ENCODE data around the gene CADM2. TPM values are rescaled to one million over a fixed set of nuclear protein-coding genes. Genes with fewer than 3 reads are reported as not detected.

CADM2 gene
- total RNA-seq, 1 experiment from 2014 or later, result 0.47 TPM

GRCh38 chr3:85313380-85313779 is 354.6 kb downstream of the CADM2 start:
- Histone ChIP-seq H3K9ac (ENCODE audit: low read length) (no peak overlapping the region), H2AFZ (ENCODE audit: low read length) (no peak overlapping the region), H3K79me2 (ENCODE audit: low read length) (no peaks in the 10 kb centered on the region), H3K9me3 (ENCODE audit: low read length) (no peaks in the 10 kb centered on the region), H3F3A (ENCODE audit: low read length, unreplicated experiment) (no peaks in the 10 kb centered on the region), H3K4me3 (ENCODE audit: low read length) (no peak overlapping the region), H3K9me2 (replicated peaks; ENCODE audit: low read length) (no peaks in the 10 kb centered on the region), H3K4me2 (ENCODE audit: low read length) (no peak overlapping the region), H3K27ac (ENCODE audit: low read length) (no peak overlapping the region), H3K27me3 (ENCODE audit: low read length) (no peaks in the 10 kb centered on the region), H3K36me3 (ENCODE audit: low read depth, low read length) (no peaks in the 10 kb centered on the region), H3K4me1 (ENCODE audit: insufficient read depth, low read length) (no peaks in the 10 kb centered on the region), H4K20me1 (ENCODE audit: low read length) (no peaks in the 10 kb centered on the region)
- DNase-seq (no peak), ATAC-seq (no peak)
- CTCF ChIA-PET, result no interaction called here
- TF ChIP-seq EZH2phosphoT487 (IDR thresholded peaks at IDR 0.05; ENCODE audit: borderline replicate concordance, low read length) (no peak), CTCF (conservative IDR thresholded peaks at IDR 0.05; ENCODE audit: low read depth, low read length) (no peak)
- intact Hi-C loops (cut with micrococcal nuclease), result no loop called here
- BruUV-seq (replicated peaks), result no TSS peak
- POLR2A ChIA-PET (ENCODE audit: unreplicated experiment), result no interaction called here

GRCh38 chr3:85316252-85316651 is 357.5 kb downstream of the CADM2 start:
- Histone ChIP-seq H3K4me3 (ENCODE audit: low read length) (no peak overlapping the region), H4K20me1 (ENCODE audit: low read length) (no peaks in the 10 kb centered on the region), H2AFZ (ENCODE audit: low read length) (no peak overlapping the region), H3K4me2 (ENCODE audit: low read length) (no peak overlapping the region), H3K9me2 (replicated peaks; ENCODE audit: low read length) (no peaks in the 10 kb centered on the region), H3K4me1 (ENCODE audit: insufficient read depth, low read length) (no peaks in the 10 kb centered on the region), H3K9ac (ENCODE audit: low read length) (no peak overlapping the region), H3K79me2 (ENCODE audit: low read length) (no peaks in the 10 kb centered on the region), H3K36me3 (ENCODE audit: low read depth, low read length) (no peaks in the 10 kb centered on the region), H3K27ac (ENCODE audit: low read length) (no peak overlapping the region), H3F3A (ENCODE audit: low read length, unreplicated experiment) (no peaks in the 10 kb centered on the region), H3K9me3 (ENCODE audit: low read length) (no peaks in the 10 kb centered on the region), H3K27me3 (ENCODE audit: low read length) (no peaks in the 10 kb centered on the region)
- no peak for TF ChIP-seq EZH2phosphoT487 (IDR thresholded peaks at IDR 0.05; ENCODE audit: borderline replicate concordance, low read length)
- no peak for TF ChIP-seq CTCF (conservative IDR thresholded peaks at IDR 0.05; ENCODE audit: low read depth, low read length)
- no peak for TF ChIP-seq EZH2 (IDR thresholded peaks at IDR 0.05; ENCODE audit: low read length, unreplicated experiment)
- ChIA-PET POLR2A (ENCODE audit: unreplicated experiment) (no interaction called here), CTCF (no interaction called here)
- no TSS peak for BruUV-seq (replicated peaks)
- ATAC-seq, result no peak
- DNase-seq, result no peak
- intact Hi-C loops (cut with micrococcal nuclease), result no loop called here

GRCh38 chr3:85321892-85322291 is 363.1 kb downstream of the CADM2 start:
- H3K9me2 ChIP-seq (replicated peaks; ENCODE audit: low read length), result no peaks in the 10 kb centered on the region
- CTCF ChIA-PET, result no interaction called here

More at GRCh38 chr3:85321892-85322291, 363.1 kb downstream of the CADM2 start:
- ATAC-seq (no peak), DNase-seq (no peak)
- Histone ChIP-seq H3K27me3 (ENCODE audit: low read length) (no peaks in the 10 kb centered on the region), H3K27ac (ENCODE audit: low read length) (no peak overlapping the region), H4K20me1 (ENCODE audit: low read length) (no peaks in the 10 kb centered on the region), H3F3A (ENCODE audit: low read length, unreplicated experiment) (no peaks in the 10 kb centered on the region), H3K4me2 (ENCODE audit: low read length) (no peak overlapping the region), H3K79me2 (ENCODE audit: low read length) (no peaks in the 10 kb centered on the region), H3K9me3 (ENCODE audit: low read length) (no peaks in the 10 kb centered on the region), H2AFZ (ENCODE audit: low read length) (no peak overlapping the region), H3K9ac (ENCODE audit: low read length) (no peak overlapping the region), H3K4me1 (ENCODE audit: insufficient read depth, low read length) (no peaks in the 10 kb centered on the region), H3K4me3 (ENCODE audit: low read length) (no peak overlapping the region), H3K36me3 (ENCODE audit: low read depth, low read length) (no peaks in the 10 kb centered on the region)
- BruUV-seq (replicated peaks), result no TSS peak
- POLR2A ChIA-PET (ENCODE audit: unreplicated experiment), result no interaction called here
- intact Hi-C loops (cut with micrococcal nuclease), result no loop called here
- TF ChIP-seq EZH2 (IDR thresholded peaks at IDR 0.05; ENCODE audit: low read length, unreplicated experiment) (no peak), EZH2phosphoT487 (IDR thresholded peaks at IDR 0.05; ENCODE audit: borderline replicate concordance, low read length) (no peak), CTCF (conservative IDR thresholded peaks at IDR 0.05; ENCODE audit: low read depth, low read length) (no peak)
